ENCODE data around the gene SLC9A3.

- no peak for TF ChIP-seq TAF1 (IDR thresholded peaks at IDR 0.05; ENCODE audit: low read depth)
- TF ChIP-seq ZBTB7A (IDR thresholded peaks at IDR 0.05; ENCODE audit: low read depth), result no peak
- TF ChIP-seq TCF12 (IDR thresholded peaks at IDR 0.05; ENCODE audit: low read depth), result no peak
- TF ChIP-seq MAX (IDR thresholded peaks at IDR 0.05), result no peak
- TF ChIP-seq CEBPB (IDR thresholded peaks at IDR 0.05), result no peak
- no peak for TF ChIP-seq USF1 (IDR thresholded peaks at IDR 0.05)
- TF ChIP-seq EP300 (IDR thresholded peaks at IDR 0.05; ENCODE audit: borderline replicate concordance), result no peak
- TF ChIP-seq YY1 (IDR thresholded peaks at IDR 0.05; ENCODE audit: low read depth), result no peak
- TF ChIP-seq EGR1 (IDR thresholded peaks at IDR 0.05), result no peak
These were observed 20.6 kb upstream of the SLC9A3 start for GRCh38 chr5:544675-545355.

All from Ishikawa (cell line).